Activated CD8-positive, alpha-beta memory T cell treated with anti-CD3 and anti-CD28 coated beads, Interleukin-2, amount 50 U/mL, for 24 hours (primary cell): Measurements from ENCODE around the gene ZBTB17.

ENCODE experiments used
- DNase-seq: peaks from one replicate; pipeline ENCODE4 v3.0.0-alpha.2; 2020; ENCODE audit errors: extremely low read depth

ZBTB17 gene

DNA sequence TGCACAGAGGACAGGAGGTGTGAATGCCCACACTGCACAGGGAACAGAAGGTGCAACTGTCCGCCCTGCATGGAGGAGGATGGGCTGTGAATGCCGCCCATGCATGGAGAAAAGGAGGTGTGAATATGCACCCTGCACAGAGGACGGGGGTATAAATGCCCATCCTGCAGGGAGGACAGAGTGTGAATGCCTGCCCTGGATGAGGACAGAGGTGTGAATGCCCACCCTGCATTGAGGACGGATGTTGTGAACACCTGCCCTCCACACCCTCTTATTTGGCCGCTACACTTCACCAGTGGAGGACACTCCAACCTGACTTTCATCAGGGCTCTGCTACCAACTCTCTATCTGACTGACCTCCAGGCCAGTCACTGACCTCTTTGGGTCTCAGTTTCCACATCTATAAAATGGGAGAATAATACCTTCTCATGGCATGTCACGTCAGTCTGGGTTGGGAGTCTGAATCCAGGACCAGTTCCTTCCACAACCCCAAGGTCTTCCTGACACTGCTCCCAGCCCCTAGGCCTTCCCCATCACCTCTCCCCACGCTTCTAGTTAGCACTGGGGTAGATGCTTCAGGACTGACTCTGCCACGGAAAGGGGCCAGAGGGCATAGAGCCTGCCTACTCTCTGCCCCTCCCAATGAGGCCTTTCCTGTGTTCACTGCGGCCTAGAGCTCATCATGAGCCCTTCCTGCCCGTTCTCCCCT lies 28.4 kb downstream of the ZBTB17 start:
- no peak for DNase-seq

DNA sequence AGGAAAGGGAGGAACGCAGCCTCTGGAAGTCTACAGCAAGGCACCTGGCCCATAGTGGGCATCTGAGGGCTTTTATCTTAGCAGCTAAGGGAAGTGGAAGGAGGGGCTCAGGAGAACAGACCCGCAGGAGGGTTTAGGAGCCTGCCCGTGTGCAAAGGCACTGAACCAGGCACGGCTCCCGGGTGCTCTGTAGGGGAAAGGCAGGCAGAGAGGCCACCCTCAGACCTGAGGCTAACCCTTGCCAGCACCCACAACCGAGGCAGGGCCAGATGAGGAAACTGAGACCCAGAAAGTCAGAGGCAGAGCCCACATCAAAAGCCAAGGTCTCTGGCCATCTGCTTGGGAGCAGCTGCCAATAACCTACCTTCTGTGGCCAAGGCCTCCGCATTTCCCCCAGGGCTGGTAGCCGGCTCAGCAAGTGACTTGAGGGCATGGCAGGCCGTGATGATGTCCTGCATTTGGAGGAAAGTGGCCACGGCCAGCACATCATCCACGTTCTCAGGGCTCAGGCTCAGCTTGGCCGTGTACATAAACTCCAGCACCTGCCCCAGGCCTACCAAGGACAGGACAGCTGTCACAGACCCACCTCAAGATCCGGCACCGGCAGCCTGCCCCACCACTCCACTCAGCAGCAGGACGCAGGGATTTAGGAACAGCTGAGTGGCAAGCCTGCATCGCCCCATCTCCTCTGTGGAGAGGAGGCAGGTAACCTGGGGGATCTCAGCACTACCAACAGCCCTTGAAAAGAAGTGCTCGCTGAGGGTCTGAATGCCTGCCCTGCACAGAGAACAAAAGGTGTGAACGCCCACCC lies 29.1 kb downstream of the ZBTB17 start:
- DNase-seq = no peak

DNA sequence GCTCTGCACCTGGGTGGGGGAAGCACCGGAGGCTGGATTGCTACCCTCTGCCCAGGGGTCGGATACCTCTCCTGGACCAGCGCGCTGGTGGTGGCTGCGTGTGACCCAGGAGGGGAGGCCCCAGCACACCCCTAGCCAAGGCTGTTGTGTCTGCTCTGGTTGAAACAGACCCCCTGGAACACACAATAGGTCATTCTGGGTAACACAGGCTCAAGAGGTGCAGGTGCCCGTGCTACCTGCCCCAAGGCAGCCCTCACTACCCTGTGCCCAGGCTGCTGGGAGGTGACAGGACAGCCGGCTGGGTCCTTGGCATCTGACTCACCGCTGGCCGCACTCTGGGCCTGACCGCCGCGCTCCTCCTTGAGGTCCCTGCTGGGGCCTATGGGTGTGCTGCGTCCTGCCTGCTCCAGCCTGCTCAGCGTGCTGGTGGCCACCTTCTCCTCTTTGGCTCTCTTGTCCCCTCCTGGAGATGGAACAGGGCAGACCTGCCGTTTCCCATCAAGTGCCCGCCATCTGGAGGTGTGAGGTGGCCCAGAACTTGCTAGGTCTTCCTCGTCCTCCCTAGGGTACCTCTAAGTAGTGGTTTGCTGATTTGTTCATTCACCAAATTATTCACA lies 30.0 kb downstream of the ZBTB17 start:
- no peak for DNase-seq

DNA sequence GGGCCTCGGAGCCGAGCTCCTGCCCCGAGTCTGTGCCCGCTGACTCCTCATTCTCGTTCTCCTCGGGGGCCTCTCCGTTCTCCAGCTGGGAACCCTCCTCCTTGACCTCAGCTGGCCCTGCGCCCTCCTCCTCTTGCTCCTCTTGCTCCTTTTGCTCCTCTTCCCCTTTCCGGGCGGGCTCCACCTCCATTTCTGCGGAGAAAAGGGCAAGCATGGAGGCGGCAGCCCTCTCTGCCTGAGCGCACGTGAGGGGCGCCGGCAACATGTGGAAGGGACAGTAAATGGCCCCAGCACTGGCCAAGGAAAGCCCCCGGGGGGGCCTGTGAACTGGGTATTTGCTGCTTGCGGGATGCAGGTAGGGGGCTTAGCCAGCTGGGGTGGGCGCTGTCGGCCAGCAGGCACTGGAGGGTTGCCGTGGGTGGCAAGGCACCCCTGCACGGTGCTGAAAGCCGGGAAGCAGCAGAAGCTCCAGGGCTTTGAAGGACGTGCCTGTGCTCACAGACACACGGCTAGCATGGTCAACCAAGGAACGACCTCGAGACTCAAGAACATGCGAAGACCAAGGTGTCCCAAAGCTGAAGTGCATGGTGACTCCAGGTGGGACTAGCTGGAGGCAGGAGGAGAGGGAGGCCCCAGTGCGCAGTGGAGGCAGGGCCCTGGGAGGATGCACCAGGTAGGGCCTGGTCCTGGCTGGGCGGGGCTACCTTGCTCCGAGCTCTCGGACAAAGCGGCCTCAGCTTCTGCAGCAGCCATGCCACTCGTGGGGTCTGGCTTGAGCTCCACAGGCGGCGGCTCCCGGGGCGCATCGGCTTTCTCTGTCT lies 30.7 kb downstream of the ZBTB17 start:
- DNase-seq = no peak

DNA sequence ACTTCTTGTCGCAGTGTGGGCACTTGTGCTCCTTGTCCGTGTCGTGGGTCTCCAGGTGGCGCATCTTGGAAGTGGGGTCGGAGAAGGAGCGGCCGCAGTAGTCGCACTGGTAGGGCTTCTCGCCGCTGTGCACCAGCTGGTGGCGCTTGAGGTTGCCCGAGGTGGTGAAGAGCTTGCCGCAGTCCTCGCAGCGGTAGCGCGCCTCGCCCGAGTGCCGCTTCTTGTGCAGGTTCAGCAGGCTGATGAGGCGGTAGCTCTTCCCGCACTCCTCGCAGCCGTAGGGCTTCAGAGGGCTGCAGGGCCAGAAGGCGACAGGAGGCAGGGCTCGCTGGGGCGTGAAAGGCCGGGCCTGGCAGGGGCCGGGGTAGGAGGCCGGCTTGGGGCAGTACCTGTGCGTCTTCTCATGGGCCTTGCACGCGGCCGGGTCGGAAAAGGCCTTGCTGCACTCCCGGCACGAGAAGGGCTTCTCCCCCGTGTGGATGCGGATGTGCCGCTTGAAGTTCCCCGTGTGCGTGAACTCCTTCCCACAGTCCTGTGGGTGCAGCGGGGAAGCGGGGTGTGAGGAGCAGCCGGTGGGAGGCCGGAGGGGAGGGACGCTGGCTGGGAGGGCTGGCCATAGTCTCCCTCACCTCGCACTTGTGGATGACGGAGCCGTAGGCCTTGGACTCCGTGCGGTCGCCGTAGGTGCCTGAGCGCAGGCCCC lies 31.4 kb downstream of the ZBTB17 start:
- DNase-seq = no peak

DNA sequence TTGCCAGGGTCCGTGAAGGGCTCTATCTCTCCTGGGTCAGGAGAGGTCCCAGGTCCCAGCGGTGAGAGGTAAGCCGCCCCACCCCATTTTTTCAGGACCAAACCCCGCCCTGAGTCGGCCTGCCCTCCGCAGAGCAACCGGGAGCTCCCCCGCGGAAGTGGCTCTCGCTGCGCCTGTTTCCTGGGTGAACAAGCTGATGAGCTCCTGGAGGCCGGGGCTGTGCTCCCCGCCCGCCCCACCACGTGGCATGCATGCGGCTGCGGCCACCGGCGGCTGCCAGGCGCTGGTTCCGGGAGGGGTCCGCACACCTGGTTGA lies 32.0 kb downstream of the ZBTB17 start:
- no peak for DNase-seq

DNA sequence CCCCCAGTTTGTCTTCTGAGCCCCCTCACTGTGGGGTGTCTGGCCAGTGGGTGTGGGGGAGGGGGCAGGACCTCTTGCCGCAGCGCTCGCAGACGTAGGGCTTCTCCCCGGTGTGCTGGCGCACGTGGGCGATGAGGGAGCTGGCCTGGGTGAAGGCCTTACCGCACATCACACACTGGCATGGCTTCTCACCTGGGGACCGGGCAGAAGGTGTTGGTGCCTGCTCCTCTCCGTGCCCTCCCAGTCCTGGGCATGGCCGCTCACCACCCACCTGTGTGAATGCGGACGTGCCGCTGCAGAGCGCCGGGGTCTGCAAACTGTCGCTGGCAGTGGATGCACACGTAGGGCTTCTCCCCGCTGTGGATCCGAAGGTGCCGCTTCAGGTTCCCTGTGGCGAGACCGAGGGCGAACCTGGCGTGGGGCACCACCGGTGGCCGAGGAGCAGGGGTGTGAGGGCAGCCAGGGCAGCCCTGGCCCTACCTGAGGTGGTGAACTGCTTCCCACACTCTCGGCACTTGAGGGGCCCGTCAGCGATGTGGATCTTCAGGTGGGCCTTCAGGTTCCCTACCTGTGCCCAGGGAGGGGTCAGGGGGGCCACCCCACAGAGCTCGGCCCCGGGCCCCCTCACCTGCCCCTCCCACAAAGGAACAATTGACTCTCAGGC lies 32.4 kb downstream of the ZBTB17 start:
- no peak for DNase-seq

DNA sequence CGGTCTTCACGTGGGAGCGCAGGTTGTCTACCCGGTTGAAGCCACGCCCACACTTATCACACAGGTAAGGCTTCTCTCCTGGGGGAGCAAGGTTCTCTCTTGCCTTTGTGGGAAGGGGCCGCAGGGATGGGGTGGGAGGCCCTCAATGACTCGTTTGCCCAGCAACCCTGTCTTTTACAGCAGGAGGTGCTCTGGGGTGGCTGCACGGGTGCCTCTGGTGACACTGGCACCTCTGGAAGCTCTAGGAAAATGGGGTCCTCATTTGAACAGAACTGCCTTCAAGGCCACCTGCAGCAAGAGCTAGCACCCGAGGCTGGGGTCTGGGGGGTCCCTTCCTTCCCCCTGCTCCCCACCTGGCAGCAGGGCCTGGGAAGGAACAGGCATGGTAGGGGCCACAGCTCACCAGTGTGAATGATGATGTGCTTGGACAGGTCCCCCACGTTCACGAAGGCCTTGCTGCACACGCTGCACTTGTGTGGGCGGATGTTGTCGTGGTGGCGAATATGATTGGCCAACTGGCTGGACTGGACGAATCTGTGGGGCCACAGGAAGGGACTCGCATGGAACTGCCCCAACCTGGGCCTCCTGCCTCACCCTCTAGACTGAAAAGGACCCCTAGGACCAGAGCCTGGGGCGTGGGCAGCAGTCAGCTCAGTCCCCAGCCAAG lies 33.1 kb downstream of the ZBTB17 start:
- DNase-seq = no peak

DNA sequence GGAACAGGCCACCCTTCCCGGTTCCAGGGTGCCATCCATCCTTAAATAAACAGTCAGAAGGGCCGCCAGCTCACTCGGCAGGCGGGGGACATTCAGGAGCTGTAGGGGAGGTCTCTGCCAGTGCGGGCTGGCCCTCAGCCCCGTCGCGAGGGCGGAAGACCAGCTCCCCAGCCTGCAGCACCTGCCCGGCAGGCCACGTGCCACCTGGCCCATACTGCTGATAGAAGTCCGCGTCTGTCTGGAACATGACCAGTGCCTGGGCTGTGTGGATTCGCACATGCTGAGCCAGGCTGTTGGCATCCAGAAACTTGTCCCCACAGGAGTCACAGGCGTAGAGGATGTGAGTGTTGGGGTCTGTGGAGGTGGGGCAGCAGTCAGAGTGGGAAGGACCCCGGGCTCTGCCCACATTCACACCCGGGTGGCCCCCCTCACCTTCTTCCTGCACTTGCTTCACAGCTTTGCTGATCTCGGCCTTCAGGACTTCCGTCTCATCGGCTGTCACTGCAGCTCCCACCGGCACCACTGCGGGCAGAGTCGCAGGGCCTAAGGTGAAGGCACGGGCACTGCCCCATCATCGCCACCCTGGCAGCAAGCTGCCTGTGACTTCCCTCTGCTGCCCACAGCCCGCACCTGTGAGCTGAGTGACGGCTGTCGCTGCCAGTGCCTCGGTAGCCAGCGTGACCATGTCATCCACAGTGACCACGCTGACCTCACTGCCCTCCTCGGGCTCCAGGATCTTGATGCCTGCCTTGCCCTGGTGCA lies 33.8 kb downstream of the ZBTB17 start:
- no peak for DNase-seq

DNA sequence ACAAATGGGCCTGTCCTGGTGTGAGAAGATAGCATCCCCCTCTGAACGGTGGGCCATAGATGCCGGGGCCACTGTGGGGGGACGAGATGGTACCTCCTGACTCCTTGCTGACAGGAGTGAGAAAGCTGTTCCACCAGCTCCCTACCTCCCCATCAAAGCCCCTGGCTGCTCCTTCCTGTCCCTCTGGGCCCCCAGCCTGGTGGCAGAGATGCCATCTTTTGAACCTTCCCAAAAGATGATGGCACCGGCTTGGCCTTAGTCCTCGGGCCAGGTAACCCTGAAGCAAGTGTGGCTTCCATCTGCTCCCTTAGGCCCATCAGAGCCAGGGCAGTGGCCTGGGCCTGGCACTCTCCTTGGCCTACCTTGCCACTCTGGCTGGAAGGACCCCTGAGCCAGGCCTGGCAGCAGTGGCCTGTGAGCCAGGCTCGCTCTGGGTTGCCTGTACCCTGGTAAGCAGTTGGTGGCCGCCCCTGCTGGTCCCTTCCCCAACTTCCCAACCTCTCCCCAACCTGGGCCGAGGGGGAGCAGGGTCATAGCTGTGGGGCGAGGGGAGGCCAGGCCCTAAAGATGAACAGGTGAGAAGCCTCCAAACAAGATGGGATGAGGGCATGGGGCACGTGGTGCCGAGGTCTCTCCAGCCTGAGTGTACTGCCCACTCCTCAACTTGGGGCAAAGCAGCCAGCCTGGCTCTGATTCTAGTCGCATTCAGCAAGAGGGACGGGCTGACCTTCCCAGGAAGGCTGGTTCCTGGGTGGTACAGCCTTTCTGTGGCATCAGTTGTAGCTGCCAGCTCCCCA lies 34.7 kb downstream of the ZBTB17 start:
- DNase-seq = no peak

DNA sequence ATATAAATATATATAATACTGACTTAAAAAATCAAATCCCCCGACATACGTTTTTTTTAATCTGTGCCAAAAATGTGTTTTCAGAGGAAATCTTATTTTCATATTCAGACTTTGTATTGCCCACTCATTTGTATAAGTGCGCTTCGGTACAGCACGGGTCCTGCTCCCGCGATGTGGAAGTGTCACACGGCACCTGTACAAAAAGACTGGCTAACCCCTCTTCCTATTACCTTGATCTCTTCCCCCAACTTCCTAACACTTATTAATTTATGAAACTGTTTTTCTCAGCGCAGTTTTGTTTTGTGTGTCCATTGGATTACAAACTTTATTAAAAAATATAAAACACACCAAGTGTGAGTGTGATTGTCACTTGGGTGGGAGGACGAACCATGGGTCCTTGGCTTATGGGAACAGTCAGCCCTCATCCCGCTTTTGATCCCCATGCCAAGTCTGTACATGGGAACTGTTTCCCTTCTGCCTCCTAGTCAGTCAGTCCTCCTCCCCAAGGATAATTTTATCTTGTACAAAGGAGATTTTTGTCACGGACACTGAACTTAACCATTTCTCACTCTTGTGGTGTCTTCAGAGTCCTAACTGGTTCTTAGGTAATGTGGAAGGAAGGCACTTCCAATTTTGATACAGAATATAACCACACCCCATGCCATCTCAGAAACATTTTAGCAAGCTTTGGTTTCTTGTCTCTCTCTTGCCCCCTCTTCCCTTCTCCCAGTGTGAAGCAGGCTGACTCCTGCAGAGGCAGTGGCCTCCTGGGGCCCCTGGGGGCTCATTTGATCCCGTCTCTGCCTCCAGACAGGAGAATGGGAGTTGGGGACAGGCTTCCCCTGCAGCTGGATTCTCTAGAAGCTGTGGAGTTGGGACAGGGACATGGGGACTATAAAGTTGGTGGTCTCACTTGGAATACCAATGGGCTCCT lies 35.5 kb downstream of the ZBTB17 start:
- DNase-seq = no peak

DNA sequence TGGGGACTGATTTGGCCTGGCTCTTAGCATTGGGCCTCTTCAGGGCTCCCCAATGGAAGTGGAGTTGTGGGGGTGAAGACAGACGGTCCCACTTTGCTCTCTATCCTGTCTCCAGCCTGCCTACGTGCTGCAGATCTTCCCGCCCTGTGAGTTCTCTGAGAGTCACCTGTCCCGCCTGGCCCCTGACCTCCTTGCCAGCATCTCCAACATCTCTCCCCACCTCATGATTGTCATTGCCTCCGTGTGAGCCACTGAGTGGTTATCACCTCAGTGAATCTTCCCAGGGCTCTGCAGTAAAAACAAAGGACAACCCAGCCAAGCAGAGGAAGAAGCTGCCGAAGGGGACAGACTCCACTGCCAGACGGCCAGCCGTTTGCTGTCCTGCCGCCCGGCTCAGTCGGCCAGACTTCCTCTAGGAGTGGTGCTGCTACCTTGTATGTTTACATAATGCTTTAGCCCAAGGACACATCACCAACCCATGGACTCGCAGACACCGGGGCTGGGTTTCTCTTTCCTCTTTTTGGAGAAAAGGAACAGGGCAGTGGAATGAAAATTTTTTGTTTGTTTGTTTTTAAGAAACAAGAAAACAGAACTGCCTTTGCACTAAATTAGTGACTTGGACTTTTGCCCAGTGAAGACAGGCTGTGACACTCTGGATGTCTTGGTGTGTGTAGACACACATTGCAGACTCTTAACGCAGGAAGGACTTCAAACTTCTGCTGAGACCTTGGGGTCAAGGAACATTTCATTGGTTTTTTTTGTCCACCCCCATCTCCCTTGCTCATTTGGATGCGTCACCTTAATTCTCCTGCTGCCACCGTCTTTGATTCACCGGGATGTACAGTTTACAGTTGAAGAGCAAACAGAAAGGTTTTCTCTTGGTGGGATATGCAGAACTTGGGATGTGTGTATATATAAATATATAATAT lies 36.5 kb downstream of the ZBTB17 start:
- no peak for DNase-seq

DNA sequence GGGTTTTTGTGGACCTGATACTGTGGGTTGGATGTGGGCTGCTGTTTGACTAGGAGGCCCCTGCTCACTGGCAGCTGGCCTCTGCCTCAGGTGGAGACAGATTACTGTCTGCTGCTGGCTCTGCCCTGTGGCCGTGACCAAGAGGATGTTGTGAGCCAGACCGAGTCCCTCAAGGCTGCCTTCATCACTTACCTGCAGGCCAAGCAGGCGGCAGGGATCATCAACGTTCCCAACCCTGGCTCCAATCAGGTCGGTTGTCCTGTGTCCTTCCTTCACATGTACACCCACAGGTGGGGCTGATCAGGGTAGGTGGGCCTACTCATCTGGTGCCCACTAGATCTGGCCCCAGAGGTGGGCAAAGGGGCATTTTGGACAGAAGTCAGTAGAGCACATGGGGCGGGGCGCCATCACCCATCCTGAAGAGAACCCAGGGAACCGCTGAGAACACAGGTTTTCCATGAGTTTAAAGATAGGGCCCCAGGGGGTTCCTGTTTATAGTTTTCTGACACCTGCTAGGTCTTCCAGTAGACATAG lies 37.2 kb downstream of the ZBTB17 start:
- DNase-seq = no peak

DNA sequence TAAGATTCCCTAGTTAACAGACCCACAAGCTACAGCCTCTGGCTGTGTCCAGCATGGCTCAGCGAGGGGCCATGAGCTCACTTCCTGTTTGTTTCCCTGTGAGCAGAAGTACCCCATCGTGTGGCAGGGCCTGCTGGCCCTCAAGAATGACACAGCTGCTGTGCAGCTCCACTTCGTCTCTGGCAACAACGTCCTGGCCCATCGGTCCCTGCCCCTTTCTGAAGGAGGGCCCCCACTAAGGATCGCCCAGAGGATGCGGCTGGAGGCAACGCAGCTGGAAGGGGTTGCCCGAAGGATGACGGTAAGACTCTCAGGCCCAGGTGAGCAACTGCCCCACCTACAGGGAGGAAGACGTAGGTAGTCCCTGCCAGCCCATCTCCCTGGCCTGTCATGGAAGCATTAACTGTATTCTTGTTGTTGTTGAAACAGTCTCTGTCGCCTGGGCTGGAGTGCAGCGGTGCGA lies 38.2 kb downstream of the ZBTB17 start:
- no peak for DNase-seq

DNA sequence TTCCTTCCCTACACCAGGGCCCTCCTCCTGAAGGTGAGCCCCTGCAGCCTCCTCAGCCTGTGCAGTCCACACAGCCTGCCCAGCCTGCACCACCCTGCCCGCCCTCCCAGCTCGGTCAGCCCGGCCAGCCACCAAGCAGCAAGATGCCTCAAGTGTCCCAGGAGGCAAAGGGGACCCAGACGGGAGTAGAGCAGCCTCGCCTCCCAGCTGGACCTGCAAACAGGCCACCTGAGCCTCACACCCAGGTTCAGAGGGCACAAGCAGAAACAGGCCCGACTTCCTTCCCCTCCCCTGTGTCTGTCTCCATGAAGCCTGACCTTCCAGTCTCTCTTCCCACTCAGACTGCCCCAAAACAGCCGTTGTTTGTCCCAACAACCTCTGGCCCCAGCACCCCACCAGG lies 38.8 kb downstream of the ZBTB17 start:
- no peak for DNase-seq

DNA sequence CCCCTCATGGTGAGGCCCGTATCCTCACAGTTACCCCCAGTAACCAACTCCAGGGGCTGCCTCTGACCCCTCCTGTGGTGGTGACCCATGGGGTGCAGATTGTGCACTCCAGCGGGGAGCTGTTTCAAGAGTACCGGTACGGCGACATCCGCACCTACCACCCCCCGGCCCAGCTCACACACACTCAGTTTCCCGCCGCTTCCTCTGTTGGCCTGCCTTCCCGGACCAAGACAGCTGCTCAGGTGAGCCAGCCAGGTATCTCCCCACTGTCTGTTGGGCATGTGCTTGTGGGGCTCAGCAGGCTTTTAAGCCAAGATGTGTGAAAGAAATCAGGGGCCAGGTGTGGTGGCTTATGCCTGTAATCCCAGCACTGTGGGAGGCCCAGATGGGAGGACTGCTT lies 39.9 kb downstream of the ZBTB17 start:
- no peak for DNase-seq
